ENCODE measurements around the gene NECAB3. TPM values are rescaled to one million over a fixed set of nuclear protein-coding genes. Genes with fewer than 3 reads are reported as not detected.

Gene NECAB3
- total RNA-seq, 4 donors from 2014 or later = 26.1 to 180 (median 94.5) TPM

DNA sequence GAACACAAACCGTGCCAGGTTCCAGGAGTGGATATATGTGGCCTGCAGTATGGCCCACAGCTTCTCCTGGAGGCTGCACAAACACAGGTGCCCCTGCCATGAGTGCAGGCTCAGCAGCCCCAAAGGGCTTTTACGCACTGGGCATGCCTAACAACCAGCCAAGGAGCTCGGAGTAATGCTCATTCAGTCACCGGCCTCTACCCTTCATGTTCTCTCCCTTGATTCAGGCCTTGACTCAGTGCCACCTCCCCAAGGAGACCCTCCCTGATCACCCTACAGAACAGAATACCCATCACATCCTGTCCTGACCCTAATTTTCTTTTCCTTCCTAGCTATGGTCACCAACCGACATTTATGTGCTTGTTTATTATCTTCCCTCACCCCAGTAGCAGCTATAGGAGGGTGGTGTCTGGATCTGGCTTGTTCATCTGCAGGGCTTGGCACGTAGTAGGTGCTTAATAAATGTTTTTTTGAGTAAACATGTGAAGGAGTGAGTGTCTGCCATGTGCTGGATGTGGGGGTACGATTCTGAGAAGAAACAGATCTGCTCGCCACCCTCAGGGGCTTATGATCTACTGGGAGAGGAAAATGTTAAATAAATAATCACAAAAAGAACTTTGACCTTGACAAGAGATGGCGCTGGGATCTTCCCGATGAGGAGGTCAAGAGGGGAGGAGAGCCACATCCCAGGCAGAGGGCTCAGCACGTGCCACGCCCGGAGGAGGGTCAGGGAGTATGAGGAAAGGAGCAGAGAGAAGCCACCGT lies 36.6 kb upstream of the NECAB3 start:
- in situ Hi-C loops (cut with MboI; ENCODE audit: low pct_ligation_motif_present in 1 of 4, low pct_unique_long_range_greater_than_20kb in 1 of 4, low sequenced_read_pairs in 3 of 4) = no loop called here
- WGBS, 2 donors (ENCODE audit: low coverage in 1 of 2) = 59 to 65% methylated on average over 8 to 14 of the region's 14 CpGs

GRCh38 chr20:33709905-33710541 lies 35.8 kb upstream of the NECAB3 start:
- TF ChIP-seq POLR2AphosphoS5 (IDR thresholded peaks at IDR 0.05) (no peak), EP300 (IDR thresholded peaks at IDR 0.05; ENCODE audit: low read depth) (no peak), POLR2A (IDR thresholded peaks at IDR 0.05) (no peak)
- TF ChIP-seq, protein P1, sequence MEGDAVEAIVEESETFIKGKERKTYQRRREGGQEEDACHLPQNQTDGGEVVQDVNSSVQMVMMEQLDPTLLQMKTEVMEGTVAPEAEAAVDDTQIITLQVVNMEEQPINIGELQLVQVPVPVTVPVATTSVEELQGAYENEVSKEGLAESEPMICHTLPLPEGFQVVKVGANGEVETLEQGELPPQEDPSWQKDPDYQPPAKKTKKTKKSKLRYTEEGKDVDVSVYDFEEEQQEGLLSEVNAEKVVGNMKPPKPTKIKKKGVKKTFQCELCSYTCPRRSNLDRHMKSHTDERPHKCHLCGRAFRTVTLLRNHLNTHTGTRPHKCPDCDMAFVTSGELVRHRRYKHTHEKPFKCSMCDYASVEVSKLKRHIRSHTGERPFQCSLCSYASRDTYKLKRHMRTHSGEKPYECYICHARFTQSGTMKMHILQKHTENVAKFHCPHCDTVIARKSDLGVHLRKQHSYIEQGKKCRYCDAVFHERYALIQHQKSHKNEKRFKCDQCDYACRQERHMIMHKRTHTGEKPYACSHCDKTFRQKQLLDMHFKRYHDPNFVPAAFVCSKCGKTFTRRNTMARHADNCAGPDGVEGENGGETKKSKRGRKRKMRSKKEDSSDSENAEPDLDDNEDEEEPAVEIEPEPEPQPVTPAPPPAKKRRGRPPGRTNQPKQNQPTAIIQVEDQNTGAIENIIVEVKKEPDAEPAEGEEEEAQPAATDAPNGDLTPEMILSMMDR (IDR thresholded peaks at IDR 0.05) = no peak
- H3K36me3 ChIP-seq = peaks cover 0 to 10% (median 4%) of the 10 kb centered on the region in 4 donors
- DNase-seq = no peak
- no peaks in the 10 kb centered on the region for H3K27me3 ChIP-seq
- in situ Hi-C loops (cut with MboI; ENCODE audit: low pct_ligation_motif_present in 1 of 4, low pct_unique_long_range_greater_than_20kb in 1 of 4, low sequenced_read_pairs in 3 of 4) = no loop called here
- H3K27ac ChIP-seq = no peak overlapping the region
- H3K4me3 ChIP-seq = no peak overlapping the region
- WGBS, 2 donors (ENCODE audit: low coverage in 1 of 2) = 72 to 80% methylated on average over 10 to 16 of the region's 16 CpGs
- H3K4me1 ChIP-seq = no peaks in the 10 kb centered on the region
- H3K9me3 ChIP-seq = no peaks in the 10 kb centered on the region
- intact Hi-C loops (cut with DNase I; ENCODE audit: low total_unique reads) = no loop called here

More for the DNA sequence above, 36.6 kb upstream of the NECAB3 start:
- H3K27me3 ChIP-seq = no peaks in the 10 kb centered on the region
- H3K36me3 ChIP-seq = peaks cover 0 to 10% (median 4%) of the 10 kb centered on the region in 4 donors
- H3K4me3 ChIP-seq = no peak overlapping the region
- no peak for TF ChIP-seq POLR2AphosphoS5 (IDR thresholded peaks at IDR 0.05)
- TF ChIP-seq POLR2A (IDR thresholded peaks at IDR 0.05) = no peak
- no peak for TF ChIP-seq EP300 (IDR thresholded peaks at IDR 0.05; ENCODE audit: low read depth)
- TF ChIP-seq, protein P1 (IDR thresholded peaks at IDR 0.05) = no peak
- H3K27ac ChIP-seq = no peak overlapping the region
- H3K9me3 ChIP-seq = no peaks in the 10 kb centered on the region
- intact Hi-C loops (cut with DNase I; ENCODE audit: low total_unique reads) = no loop called here
- H3K4me1 ChIP-seq = no peaks in the 10 kb centered on the region
- DNase-seq = no peak

DNA sequence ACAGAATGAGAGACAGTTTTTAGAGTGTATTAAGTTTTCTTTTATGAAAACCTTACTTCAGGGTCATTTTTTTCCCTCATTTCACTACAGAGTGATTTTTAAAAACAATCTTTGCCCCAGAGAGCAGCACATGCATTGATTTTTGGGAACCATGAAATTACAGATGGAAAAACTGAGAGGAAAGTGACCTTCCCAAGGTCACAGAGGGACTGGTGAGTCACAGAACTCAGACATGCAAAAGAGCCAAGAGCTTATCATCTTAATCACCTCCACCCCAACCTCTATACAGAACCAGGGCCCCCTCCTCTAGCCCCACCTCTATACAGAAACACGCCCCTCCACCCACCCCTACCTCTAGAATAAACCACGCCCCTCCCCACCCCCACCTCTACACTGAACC lies 35.2 kb upstream of the NECAB3 start:
- Histone ChIP-seq H3K27me3 (no peaks in the 10 kb centered on the region), H3K4me3 (no peak overlapping the region), H3K27ac (no peak overlapping the region), H3K36me3 (peaks cover 0 to 10% (median 4%) of the 10 kb centered on the region in 4 donors), H3K4me1 (no peaks in the 10 kb centered on the region), H3K9me3 (no peaks in the 10 kb centered on the region)
- TF ChIP-seq POLR2A (IDR thresholded peaks at IDR 0.05) (no peak), EP300 (IDR thresholded peaks at IDR 0.05; ENCODE audit: low read depth) (no peak), POLR2AphosphoS5 (IDR thresholded peaks at IDR 0.05) (no peak)
- TF ChIP-seq, protein P1 (IDR thresholded peaks at IDR 0.05) = no peak
- intact Hi-C loops (cut with DNase I; ENCODE audit: low total_unique reads) (no loop called here), in situ Hi-C loops (cut with MboI; ENCODE audit: low pct_ligation_motif_present in 1 of 4, low pct_unique_long_range_greater_than_20kb in 1 of 4, low sequenced_read_pairs in 3 of 4) (no loop called here)
- no peak for DNase-seq
- 75% methylated on average over 2 of the region's 2 CpGs; no CpG with 5 or more reads in 1 of the 2 donors for WGBS, 2 donors (ENCODE audit: low coverage in 1 of 2)

DNA sequence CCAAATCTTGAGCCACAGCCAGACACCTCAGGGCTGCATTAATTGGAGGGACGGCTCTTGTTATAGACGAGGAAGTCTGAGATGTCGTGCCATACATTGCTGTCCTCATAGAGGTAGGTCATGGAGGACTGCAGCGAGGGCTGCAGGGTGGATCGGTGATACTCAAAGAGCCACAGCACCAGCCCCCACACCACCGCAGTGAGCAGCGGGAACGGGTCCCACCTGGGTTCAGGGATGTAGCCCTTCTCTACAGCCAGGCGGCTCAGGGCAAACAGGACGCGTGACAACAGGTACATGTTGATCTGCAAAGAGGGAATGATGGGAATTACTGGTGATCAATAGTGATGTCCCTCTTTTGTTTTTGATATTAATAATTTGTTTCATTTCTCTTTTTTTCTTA lies 33.4 kb upstream of the NECAB3 start:
- Histone ChIP-seq H3K27me3 (no peaks in the 10 kb centered on the region), H3K36me3 (peaks cover 0 to 5% (median 2%) of the 10 kb centered on the region in 4 donors), H3K4me1 (no peaks in the 10 kb centered on the region), H3K4me3 (no peak overlapping the region), H3K9me3 (no peaks in the 10 kb centered on the region), H3K27ac (no peak overlapping the region)
- TF ChIP-seq POLR2AphosphoS5 (IDR thresholded peaks at IDR 0.05) (no peak), EP300 (IDR thresholded peaks at IDR 0.05; ENCODE audit: low read depth) (no peak), POLR2A (IDR thresholded peaks at IDR 0.05) (no peak)
- TF ChIP-seq, protein P1 (IDR thresholded peaks at IDR 0.05) = no peak
- intact Hi-C loops (cut with DNase I; ENCODE audit: low total_unique reads) = no loop called here
- 83% methylated on average over 11 of the region's 11 CpGs; no CpG with 5 or more reads in 1 of the 2 donors for WGBS, 2 donors (ENCODE audit: low coverage in 1 of 2)
- no peak for DNase-seq
- in situ Hi-C loops (cut with MboI; ENCODE audit: low pct_ligation_motif_present in 1 of 4, low pct_unique_long_range_greater_than_20kb in 1 of 4, low sequenced_read_pairs in 3 of 4) = no loop called here

All from transverse colon (tissue), 4 donors.